ENCODE measurements around the gene ADCY5. TPM values are rescaled to one million over a fixed set of nuclear protein-coding genes. Genes with fewer than 3 reads are reported as not detected.

Gene ADCY5
- total RNA-seq, 1 experiment from 2014 or later: 0.49 TPM

DNA sequence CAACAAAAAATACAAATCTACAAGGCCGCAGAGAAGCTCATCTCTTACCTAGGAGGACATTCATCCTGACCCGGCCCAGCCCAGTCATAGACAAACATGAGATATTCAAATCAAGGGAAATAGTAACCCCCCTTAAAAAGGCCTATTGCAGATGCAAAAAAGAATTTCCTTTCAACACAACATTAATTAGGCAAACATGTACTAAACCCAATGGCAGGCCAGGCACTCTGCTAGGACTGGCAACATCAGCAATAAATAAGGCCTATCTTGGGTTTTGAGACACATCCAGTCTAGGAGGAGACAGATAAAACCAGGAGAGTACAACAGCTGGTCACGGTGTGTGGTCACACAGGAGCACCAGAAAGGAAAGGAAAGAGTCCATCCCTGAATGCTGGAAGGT is 61.4 kb downstream of the ADCY5 start:
- Histone ChIP-seq H4K20me1 (ENCODE audit: insufficient read depth) (no peaks in the 10 kb centered on the region), H3K36me3 (ENCODE audit: control insufficient read depth in 1 of 2, insufficient read depth in 2 of 2, low read length in 2 of 2) (no peaks in the 10 kb centered on the region), H3K27me3 (ENCODE audit: insufficient read depth, low read length) (no peaks in the 10 kb centered on the region), H3K9ac (ENCODE audit: low read length) (no peak overlapping the region), H3K4me3 (replicated peaks in 1 of 2; ENCODE audit: low read depth in 1 of 2, low read length in 2 of 2) (no peak overlapping the region), H3K79me2 (ENCODE audit: insufficient read depth, low read length) (no peaks in the 10 kb centered on the region), H3K4me2 (ENCODE audit: low read length) (no peak overlapping the region), H3K9me3 (ENCODE audit: control insufficient read depth in 1 of 2, insufficient read depth in 1 of 2, low read depth in 1 of 2, low read length in 2 of 2) (no peaks in the 10 kb centered on the region), H3K27ac (ENCODE audit: low read depth, low read length) (no peak overlapping the region), H3K4me1 (ENCODE audit: control insufficient read depth in 1 of 2, insufficient read depth in 2 of 2, low read length in 2 of 2) (peaks cover 7 to 23% of the 10 kb centered on the region in 2 experiments), H2AFZ (ENCODE audit: low read depth, low read length, poor library complexity, severe bottlenecking) (no peak overlapping the region), H3K9me2 (ENCODE audit: insufficient read depth) (no peaks in the 10 kb centered on the region)
- TF ChIP-seq YY1 (IDR thresholded peaks at IDR 0.05; ENCODE audit: extremely low read depth, insufficient replicate concordance, low read depth, low read length): no peak
- TF ChIP-seq EZH2phosphoT487 (IDR thresholded peaks at IDR 0.05; ENCODE audit: borderline replicate concordance): no peak
- TF ChIP-seq, protein P1, sequence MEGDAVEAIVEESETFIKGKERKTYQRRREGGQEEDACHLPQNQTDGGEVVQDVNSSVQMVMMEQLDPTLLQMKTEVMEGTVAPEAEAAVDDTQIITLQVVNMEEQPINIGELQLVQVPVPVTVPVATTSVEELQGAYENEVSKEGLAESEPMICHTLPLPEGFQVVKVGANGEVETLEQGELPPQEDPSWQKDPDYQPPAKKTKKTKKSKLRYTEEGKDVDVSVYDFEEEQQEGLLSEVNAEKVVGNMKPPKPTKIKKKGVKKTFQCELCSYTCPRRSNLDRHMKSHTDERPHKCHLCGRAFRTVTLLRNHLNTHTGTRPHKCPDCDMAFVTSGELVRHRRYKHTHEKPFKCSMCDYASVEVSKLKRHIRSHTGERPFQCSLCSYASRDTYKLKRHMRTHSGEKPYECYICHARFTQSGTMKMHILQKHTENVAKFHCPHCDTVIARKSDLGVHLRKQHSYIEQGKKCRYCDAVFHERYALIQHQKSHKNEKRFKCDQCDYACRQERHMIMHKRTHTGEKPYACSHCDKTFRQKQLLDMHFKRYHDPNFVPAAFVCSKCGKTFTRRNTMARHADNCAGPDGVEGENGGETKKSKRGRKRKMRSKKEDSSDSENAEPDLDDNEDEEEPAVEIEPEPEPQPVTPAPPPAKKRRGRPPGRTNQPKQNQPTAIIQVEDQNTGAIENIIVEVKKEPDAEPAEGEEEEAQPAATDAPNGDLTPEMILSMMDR (IDR thresholded peaks at IDR 0.05 in 2 of 3, conservative IDR thresholded peaks at IDR 0.05 in 1 of 3; ENCODE audit: borderline replicate concordance in 1 of 3, insufficient read depth in 1 of 3, low read depth in 2 of 3, low read length in 2 of 3): no peak
- no peak for TF ChIP-seq EZH2 (IDR thresholded peaks at IDR 0.05)
- TF ChIP-seq CBX3 (IDR thresholded peaks at IDR 0.05; ENCODE audit: low read depth): no peak
- no peak for TF ChIP-seq CEBPB (IDR thresholded peaks at IDR 0.05; ENCODE audit: low read depth)
- TF ChIP-seq, protein P2, sequence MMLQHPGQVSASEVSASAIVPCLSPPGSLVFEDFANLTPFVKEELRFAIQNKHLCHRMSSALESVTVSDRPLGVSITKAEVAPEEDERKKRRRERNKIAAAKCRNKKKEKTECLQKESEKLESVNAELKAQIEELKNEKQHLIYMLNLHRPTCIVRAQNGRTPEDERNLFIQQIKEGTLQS (IDR thresholded peaks at IDR 0.05): no peak
- no peak for TF ChIP-seq FOSL1 (IDR thresholded peaks at IDR 0.05; ENCODE audit: low read depth)
- no peak for TF ChIP-seq ZFX (IDR thresholded peaks at IDR 0.05)
- TF ChIP-seq POLR2AphosphoS5 (IDR thresholded peaks at IDR 0.05; ENCODE audit: low read depth, low read length): no peak
- TF ChIP-seq RAD21 (IDR thresholded peaks at IDR 0.05; ENCODE audit: low read depth): no peak
- TF ChIP-seq SIN3A (IDR thresholded peaks at IDR 0.05; ENCODE audit: low read depth): no peak
- TF ChIP-seq ELF1 (IDR thresholded peaks at IDR 0.05; ENCODE audit: borderline replicate concordance, low read depth): no peak
- no peak for ATAC-seq
- RAD21 ChIA-PET (ENCODE audit: low non-redundant PET in 1 of 2, low total read pairs in 2 of 2, uncharacterized antibody in 2 of 2, unreplicated experiment in 2 of 2): no interaction called here
- POLR2A ChIA-PET: no interaction called here
- intact Hi-C loops (cut with micrococcal nuclease): no loop called here
- no peak for DNase-seq (ENCODE audit: low read depth, low spot score)
- CTCF ChIA-PET: no interaction called here
- BruUV-seq (replicated peaks): no TSS peak
